Activated CD4-positive, alpha-beta T cell treated with anti-CD3 and anti-CD28 coated beads, Interleukin-2, amount 50 U/mL, for 24 hours (primary cell): ENCODE results near the gene IL6.
"Not testable (repeated sequence)": the region's sequence is repeated elsewhere in the genome, so short reads cannot be mapped to it uniquely, and the experiment has no call there.

Experiments used
- DNase-seq, 2 donors: peaks; one replicate each; pipeline ENCODE4 v3.0.0-alpha.2; 2020; ENCODE audit warnings: low read depth in 1 of 2, low spot score in 1 of 2

The IL6 gene

DNA sequence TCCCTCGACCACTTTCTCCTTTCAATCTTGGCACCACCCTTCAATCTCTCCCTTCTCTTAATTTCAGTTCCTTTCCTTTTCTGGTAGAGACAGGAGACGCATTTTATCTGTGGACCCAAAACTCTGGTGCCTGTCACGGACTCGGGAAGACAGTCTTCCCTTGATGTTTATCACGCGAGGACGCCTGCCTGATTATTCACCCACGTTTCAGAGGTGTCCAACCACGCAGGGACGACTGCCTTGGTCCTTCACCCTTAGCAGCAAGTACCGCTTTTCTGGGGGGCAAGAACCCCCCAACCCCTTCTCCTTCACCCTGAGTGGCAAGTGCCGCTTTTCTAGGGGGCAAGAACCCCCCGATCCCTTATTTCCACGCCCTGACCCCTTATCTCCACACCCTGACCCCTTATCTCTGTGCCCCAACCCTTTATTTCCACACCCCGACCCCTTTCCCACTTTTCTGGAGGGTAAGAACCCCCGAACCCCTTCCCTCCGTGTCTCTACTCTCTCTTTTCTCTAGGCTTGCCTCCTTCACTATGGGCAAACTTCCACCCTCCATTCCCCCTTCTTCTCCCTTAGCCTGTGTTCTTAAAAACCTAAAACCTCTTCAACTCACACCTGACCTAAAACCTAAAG lies 22.9 kb upstream of the IL6 start:
- DNase-seq = not testable (repeated sequence)

DNA sequence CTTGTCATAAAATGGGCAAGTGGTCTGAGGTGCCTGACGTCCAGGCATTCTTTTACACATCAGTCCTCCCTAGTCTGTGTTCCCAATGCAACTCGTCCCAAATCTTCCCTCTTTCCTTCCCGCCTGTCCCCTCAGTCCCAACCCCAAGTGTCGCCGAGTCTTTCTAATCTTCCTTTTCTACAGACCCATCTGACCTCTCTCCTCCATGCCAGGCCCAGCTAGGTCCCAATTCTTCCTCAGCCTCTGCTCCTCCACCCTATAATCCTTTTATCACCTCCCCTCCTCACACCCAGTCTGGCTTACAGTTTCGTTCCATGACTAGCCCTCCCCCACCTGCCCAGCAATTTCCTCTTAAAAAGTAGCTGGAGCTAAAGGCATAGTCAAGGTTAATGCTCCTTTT lies 22.3 kb upstream of the IL6 start:
- DNase-seq = not testable (repeated sequence)

DNA sequence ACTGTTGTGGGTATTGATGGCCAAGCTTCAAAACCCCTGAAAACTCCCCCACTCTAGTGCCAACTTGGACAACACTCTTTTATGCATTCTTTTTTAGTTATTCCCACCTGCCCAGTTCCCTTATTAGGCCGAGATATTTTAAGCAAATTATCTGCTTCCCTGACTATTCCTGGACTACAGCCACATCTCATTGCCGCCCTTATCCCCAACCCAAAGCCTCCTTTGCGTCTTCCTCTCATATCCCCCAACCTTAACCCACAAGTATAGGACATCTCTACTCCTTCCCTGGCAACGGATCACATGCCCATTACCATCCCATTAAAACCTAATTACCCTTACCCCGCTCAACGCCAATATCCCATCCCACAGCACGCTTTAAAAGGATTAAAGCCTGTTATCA lies 21.1 kb upstream of the IL6 start:
- not testable (repeated sequence) for DNase-seq

DNA sequence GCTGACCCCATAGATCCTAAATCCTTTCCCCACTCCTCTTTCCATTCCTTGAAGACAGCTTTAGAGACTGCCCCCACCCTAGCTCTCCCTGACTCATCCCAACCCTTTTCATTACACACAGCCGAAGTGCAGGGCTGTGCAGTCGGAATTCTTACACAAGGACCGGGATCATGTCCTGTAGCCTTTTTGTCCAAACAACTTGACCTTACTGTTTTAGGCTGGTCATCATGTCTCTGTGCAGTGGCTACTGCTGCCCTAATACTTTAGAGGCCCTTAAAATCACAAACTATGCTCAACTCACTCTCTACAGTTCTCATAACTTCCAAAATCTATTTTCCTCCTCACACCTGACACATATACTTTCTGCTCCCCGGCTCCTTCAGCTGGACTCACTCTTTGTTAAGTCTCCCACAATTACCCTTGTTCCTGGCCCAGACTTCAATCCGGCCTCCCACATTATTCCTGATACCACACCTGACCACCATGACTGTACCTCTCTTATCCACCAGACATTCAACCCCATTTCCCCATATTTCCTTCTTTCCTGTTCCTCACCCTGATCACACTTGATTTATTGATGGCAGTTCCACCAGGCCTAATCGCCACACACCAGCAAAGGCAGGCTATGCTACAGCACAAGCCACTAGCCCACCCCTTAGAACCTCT lies 19.8 kb upstream of the IL6 start:
- DNase-seq = not testable (repeated sequence)

DNA sequence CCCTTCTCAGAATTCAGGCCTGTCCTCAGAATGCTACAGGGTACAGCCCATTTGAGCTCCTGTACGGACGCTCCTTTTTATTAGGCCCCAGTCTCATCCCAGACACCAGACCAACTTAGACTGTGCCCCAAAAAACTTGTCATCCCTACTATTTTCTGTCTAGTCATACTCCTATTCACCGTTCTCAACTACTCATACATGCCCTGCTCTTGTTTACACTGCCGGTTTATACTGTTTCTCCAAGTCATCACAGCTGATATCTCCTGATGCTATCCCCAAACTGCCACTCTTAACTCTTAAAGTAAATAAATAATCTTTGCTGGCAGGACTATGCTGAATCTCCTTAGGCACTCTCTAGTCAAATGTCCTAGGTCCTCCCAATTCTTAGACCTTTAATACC lies 18.8 kb upstream of the IL6 start:
- not testable (repeated sequence) for DNase-seq

DNA sequence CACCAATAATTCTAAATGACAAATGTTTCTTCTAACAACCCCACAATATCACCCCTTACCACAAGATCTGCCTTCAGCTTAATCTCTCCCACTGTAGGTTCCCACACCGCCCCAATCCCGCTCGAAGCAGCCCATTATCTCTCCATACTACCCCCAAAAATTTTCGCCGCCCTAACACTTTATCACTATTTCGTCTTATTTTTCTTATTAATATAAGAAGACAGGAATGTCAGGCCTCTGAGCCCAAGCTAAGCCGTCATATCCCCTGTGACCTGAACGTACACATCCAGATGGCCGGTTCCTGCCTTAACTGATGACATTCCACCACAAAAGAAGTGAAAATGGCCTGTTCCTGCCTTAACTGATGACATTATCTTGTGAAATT lies 18.3 kb upstream of the IL6 start:
- DNase-seq = not testable (repeated sequence)

DNA sequence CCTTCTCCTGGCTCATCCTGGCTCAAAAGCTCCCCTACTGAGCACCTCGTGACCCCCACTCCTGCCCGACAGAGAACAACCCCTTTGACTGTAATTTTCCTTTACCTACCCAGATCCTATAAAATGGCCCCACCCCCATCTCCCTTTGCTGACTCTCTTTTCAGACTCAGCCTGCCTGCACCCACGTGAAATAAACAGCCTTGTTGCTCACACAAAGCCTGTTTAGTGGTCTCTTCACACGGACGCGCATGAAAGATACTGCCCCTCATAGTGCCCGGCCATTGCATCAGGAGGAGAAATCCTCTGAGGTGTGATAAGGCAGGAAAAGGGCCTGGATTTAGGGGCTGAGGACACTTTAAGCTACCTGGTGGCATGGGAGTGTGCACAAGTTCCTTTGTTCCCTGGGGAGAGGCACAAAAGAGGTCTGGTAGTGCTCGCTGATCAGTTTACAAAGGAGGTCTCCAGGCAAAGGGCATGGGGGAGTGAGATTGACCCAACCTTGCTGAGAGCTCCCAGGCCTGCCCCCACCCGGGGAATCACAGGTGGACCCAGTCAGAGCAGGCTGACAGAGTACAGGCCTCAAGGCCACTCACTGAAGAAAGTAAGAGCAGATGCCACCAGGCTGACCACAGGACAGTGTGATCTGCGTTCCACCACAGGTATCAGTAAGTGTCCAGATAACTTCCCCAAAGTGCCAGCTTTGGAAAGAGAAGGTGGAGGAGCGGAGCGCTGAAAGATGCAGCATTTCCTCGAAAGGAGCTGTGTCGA lies 17.8 kb upstream of the IL6 start:
- DNase-seq = not testable (repeated sequence)

DNA sequence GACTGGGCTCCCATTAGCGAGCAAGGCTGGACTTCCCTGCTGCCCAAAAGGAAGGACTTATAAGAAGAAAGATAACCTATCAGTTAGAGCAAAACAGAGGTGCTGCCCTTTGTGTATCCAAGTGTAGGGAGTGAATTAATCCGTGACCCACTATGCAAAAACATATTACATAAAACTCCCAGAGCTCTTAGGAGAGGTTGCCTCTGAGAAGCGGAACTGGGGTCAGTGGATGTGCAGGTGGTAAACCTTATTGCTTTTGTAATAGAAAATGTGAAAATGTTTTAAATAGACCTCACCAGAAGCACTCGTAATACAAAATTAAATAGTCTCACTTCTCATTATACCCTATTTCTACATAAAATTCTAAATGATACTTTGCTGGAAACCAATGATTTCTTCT lies 17.1 kb upstream of the IL6 start:
- DNase-seq = no peak

DNA sequence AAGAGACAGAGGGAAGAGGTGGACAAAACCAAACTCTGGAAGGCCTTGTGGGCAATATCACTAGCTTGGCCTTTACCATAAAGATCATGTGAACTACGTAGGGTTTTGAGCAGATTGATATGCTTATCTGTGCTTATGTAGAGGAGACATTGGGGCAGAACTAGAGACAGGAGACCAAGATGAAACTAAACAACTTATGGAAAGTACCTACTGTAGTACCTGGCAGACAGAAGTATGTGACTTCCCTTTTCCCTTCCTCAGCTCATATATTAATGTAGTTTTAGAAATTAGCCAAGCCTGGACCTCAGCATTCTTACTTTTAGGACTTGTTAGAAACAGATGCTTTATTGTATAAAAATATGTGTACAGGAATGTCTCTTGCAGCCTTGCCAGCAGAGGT lies 14.0 kb upstream of the IL6 start:
- DNase-seq = no peak

DNA sequence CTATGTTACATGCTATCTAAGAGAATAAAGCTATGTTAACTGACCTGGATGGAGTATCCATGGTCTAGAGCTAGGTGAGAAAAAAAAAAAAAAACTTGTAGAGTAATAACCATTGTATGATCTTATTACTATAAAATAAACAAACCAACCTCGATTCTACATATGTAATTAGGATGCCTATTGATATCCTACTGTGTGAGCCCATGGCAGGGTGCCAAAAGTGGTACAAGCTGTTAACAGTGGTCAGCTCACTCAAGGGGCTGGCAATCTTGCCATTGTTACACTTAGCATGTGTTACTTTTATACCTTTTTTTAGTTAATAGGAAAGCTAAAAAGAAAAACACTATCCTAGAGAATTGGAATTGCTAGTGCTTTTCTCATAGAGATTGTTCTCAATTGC lies 13.5 kb upstream of the IL6 start:
- no peak for DNase-seq

DNA sequence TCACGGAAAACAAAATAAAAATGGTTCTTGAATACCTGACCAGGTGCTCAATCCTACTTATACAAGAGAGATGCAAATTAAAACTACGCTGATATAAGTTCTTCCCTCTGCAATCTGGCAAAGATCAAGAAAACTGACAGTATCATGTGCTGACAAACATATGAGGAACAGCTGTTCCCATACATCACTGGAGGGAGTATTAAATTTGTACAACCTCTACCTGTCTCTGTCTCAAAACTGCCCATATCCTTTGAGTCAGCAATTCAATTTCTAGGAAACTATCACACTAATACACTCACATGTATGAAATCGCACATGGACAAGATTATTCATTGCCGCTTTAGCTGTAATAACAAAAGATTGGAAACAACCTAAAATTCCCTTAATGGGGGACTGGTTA lies 11.0 kb upstream of the IL6 start:
- DNase-seq = no peak

DNA sequence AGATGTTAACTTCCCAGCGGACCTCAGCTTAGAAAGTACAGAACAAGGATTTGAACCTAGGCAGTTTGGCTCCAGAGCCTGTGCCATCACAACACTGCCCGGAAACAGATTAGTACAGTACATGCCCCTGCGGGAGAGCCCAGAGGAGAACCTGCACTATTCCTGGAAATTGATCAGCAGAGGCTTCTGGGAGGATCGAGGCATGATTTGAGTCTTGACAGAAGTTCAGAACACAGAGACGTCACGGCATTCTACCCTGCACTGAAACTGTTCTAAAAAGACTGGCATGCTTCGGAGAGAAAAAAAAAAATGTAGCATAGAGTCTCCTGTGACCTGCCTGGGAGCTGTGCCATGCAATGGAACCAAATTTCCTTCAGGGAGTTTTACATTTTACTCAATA lies 9.2 kb upstream of the IL6 start:
- DNase-seq = no peak

DNA sequence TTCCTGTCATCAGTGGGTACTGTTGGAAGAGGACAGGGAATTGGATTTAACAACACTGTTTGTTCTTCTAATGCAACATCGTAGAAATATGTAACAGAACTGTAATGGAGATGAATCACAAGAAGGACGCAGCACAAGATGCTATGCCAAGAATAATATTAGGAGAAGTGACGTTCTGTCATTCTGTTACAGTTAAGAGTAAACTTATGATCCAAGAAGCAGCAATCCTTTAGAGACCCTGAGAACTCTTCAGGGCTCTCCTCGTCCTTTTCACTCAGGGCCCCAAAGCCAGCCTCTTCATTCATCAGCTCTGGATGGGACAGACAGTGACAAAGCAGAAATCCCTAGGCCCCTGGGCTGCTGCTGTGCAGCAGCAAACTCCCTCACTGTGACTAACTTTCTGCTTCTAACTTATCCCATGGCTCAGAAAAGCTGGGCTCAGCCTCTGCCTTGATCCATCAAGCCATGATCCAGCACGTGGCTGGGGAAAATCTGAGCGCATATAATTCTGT lies 8.7 kb upstream of the IL6 start:
- DNase-seq = no peak

DNA sequence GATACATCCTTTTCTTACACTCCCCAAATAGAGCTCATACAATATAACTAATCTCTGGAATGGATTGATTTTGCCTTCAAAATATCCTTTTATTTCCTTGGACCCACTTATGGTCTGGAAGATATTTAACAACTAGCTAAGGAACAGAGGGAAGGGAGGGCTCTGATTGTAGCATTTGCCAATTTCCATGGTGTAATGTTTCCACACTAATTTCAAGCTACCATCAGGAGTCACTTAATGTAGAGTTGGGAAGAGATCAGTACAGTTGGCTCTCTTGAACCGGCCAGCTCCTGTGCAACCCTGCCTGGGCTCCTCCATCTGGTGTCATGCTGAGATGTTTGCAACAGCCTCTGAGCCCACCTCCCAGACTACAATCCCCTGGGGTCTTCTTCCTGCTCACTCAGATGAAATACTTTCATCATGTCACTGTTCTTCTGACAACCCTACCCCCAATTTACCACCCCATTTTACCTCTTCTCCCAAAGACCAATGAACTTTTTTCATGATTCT lies 8.0 kb upstream of the IL6 start:
- DNase-seq = no peak

DNA sequence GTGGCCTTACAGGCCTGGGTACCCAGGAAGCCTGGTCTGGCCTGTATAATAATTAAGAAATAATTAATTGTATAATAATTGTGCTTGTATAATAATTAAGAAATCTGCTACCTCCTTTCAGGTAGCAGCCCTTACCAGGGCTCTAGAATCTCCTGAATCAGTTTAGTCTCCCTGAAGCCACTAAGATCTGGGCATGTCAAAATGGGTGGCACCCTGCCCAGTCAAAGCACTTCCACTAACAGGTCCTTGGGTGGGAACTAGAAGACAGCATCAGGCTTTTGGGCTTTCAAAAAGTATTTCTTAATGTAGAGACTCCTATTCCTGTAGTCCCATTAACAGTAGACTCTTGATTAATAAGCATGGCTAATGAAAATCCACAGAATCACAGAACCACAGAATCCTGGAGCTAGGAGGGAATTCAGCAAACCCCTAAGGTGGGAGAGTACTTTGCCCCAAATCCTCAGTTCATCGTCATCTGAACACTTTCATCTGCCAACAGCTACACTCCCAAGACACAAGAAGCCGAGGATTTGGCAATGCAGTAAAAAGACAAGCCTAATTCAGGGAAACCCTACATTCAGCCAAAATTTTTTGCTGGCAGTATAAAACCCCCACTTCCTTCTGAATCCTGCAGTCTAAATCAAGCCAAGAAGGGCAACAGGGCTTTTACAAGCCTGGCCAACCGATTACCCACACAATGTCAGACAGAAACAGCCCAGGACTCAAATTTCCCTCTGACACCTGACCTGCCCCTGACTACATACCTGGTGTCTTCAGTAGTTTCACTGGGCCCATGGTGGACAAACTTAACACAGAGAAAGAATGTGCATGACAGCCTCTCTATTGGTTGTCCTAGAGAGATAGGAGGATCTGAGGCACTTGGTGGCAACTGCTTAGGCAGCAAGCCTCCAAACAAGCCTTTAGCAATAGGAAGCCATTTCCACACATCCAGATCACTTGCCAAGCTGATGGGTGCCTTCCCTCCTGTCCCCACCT lies 5.9 kb upstream of the IL6 start:
- DNase-seq = no peak

DNA sequence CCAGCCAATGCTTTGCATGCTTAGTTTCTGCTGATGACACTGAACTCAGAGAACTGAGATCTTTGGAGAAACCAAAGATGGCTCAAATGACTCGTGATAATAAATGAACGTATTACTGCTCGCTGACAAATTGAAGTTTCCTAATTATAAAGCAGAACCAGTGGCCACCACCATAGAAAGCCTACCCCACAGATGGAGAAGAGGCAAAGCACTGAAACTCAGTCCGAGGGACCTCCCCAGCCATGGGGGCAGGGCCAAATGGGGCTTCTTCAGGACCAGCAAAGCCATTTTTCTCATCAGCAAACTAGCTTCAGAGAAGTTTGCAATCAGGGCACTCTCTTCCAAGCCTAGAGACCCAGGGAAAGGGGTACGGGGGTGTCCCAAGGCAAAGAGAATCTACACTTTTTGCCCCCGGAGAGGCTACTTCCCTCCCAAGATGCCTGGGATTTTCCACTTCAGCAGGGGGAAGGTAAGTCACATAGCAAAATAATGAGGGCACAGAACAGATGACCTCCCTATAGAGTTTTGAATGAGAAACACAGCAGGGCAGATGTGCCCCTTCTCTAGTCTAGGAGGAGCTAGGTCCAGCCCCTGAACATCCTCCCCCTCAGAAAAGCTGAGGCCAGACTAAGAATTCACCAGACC lies 4.3 kb upstream of the IL6 start:
- no peak for DNase-seq

DNA sequence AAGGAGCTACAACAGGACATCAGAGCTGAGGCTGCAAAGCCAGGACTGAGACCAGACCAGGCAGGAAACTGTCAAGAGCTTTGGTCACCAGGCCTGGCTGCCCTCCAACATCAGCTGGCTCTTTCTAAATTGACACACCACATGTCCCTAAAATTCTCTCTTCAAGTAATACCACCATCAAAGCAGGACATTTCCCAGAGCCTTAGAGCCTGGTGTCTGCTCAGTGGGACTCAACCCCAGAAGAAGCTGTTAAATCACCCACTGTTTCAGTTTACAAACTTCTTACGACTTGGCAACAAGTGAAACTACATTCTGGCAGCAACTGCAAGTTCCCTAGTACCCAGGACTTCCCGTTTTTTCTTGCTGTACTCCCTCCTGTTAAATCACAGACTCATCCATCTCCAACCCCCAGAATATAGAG lies 3.8 kb upstream of the IL6 start:
- DNase-seq = no peak

DNA sequence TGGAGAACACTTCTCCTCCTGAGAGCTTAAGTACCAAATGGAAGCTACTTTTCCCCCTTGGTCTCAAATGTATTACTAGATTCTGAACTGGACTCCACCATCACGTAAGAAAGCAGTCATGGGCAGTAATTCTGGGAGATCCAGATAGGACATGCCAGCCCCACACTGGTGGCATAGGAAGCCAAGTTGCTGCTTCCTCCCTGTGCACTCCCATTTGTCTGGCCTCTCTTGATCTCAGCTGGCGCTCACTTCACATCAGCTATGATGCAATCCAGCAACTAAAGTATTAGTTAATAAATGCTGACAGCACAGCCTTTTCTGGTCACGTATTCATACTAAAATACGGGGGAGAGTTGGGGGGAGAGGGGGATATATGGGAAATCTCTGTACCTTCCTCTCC lies 3.4 kb upstream of the IL6 start:
- DNase-seq = no peak

DNA sequence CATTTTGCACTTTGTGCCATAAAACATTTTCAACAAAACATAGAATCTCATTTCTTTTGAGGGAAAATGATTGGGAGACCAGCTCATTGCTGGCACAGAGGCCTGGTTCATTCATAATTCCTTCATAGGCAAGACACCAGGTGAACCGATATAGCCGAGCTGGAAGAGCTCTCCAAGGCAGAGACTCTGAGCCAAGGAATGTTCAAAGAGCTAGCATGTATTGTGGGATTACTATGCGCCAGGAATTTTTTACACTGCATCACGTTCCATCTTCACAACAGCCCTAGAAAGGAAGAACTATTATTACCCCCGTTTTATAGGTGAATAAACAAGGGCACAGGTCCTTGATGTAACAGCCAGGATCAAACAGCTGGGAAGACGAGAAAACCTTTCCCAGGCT lies 2.1 kb upstream of the IL6 start:
- DNase-seq = no peak

DNA sequence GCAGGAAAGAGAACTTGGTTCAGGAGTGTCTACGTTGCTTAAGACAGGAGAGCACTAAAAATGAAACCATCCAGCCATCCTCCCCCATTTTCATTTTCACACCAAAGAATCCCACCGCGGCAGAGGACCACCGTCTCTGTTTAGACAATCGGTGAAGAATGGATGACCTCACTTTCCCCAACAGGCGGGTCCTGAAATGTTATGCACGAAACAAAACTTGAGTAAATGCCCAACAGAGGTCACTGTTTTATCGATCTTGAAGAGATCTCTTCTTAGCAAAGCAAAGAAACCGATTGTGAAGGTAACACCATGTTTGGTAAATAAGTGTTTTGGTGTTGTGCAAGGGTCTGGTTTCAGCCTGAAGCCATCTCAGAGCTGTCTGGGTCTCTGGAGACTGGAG lies 1.4 kb upstream of the IL6 start:
- DNase-seq = no peak
